Gastrocnemius medialis (tissue), 4 donors: ENCODE results near the gene PPIL6. TPM values are rescaled to one million over a fixed set of nuclear protein-coding genes. Genes with fewer than 3 reads are reported as not detected.

Source experiments
- ATAC-seq, 2 donors: fragments of 150-250 bp; one replicate each; pipeline ENCODE4 v1.9.1; 2016
- DNase-seq, 2 donors: peaks; one replicate each; pipeline ENCODE4 v3.0.0-alpha.2; 2019
- H3K27ac ChIP-seq, 4 donors: fragments of 200-600 bp; sonication (generic); 1 replicate in 1 of 4; 2 replicates in 3 of 4; pipeline ENCODE4 v1.5.1; 2016 to 2018; ENCODE audit warnings: mild to moderate bottlenecking in 2 of 4, moderate library complexity in 1 of 4
- H3K27me3 ChIP-seq, 3 donors: fragments of 200-600 bp; sonication (generic) in 2 of 3; 1 replicate in 1 of 3; 2 replicates in 2 of 3; pipeline versions ENCODE4 v1.5.1 to v1.6.0; 2016 to 2019; ENCODE audit warnings: mild to moderate bottlenecking in 1 of 3, moderate library complexity in 1 of 3
- H3K36me3 ChIP-seq, 2 donors: fragments of 200-600 bp; sonication (generic) in 1 of 2; one replicate each; pipeline ENCODE4 v1.5.1; 2017 to 2018
- H3K4me1 ChIP-seq, 2 donors: fragments of 200-600 bp; sonication (generic) in 1 of 2; one replicate each; pipeline ENCODE4 v1.5.1; 2016 to 2017; ENCODE audit warnings: mild to moderate bottlenecking in 2 of 2
- H3K4me3 ChIP-seq, 4 donors: fragments of 200-600 bp; sonication (generic) in 3 of 4; 1 replicate in 1 of 4; 2 replicates in 3 of 4; pipeline ENCODE4 v1.5.1; 2016 to 2019; ENCODE audit warnings: mild to moderate bottlenecking in 2 of 4
- H3K9me3 ChIP-seq, 3 donors: fragments of 200-600 bp; sonication (generic) in 2 of 3; 1 replicate in 1 of 3; 2 replicates in 2 of 3; pipeline ENCODE4 v1.5.1; 2016 to 2019
- CTCF ChIP-seq, 5 experiments: fragments of 450-650 bp in 3 of 5; fragments of 200-600 bp in 2 of 5; sonication (generic) in 2 of 5; IDR thresholded peaks in 4 of 5; conservative IDR thresholded peaks in 1 of 5; 1 replicate in 4 of 5; 2 replicates in 1 of 5; pipeline ENCODE4 v1.5.1; 2016 to 2019; ENCODE audit warnings: antibody characterized with exemption in 5 of 5, mild to moderate bottlenecking in 3 of 5, moderate library complexity in 3 of 5
- POLR2A ChIP-seq, 2 donors: fragments of 450-650 bp; IDR thresholded peaks; one replicate each; pipeline ENCODE4 v1.6.1; 2017; ENCODE audit warnings: antibody characterized with exemption in 2 of 2, mild to moderate bottlenecking in 2 of 2, moderate library complexity in 2 of 2
- in situ Hi-C, 4 donors: fragments of 200-750 bp; cut with MboI; loops; one replicate each; pipeline versions ENCODE4 v1.15.0 to v1.8.0; 2017; ENCODE audit warnings: low sequenced_read_pairs in 4 of 4
- intact Hi-C: fragments of 100-400 bp; cut with DNase I; formaldehyde crosslinking; loops from one replicate; pipeline ENCODE4 v1.15.1; 2023; ENCODE audit warnings: low total_unique reads
- total RNA-seq, 4 donors: library from RNA; depleted of rRNA; stranded (reverse); fragments of >200 nt; gene quantifications; one replicate each; pipeline versions ENCODE4 v1.1.0 to v1.2.3, GENCODE V29; 2016

The PPIL6 gene
- total RNA-seq, 4 donors from 2014 or later: 0.64 to 2.9 (median 1.3) TPM

GRCh38 chr6:109449064-109449794, 8.8 kb upstream of the PPIL6 start:
- ATAC-seq (no peak), DNase-seq (no peak)
- intact Hi-C loops: no loop called here
- Histone ChIP-seq H3K27me3 (no peaks in the 10 kb centered on the region), H3K4me3 (no peak overlapping the region), H3K27ac (no peak overlapping the region), H3K4me1 (no peaks in the 10 kb centered on the region), H3K9me3 (no peaks in the 10 kb centered on the region), H3K36me3 (peaks cover 0 to 12% of the 10 kb centered on the region in 2 donors)
- in situ Hi-C loops: no loop called here
- no peak for TF ChIP-seq CTCF (IDR thresholded peaks at IDR 0.05 in 4 of 5, conservative IDR thresholded peaks at IDR 0.05 in 1 of 5)
- TF ChIP-seq POLR2A (IDR thresholded peaks at IDR 0.05): no peak

- Histone ChIP-seq H3K4me3 (no peak overlapping the region), H3K9me3 (no peaks in the 10 kb centered on the region), H3K27me3 (no peaks in the 10 kb centered on the region), H3K4me1 (no peaks in the 10 kb centered on the region), H3K36me3 (peaks cover 0 to 12% of the 10 kb centered on the region in 2 donors), H3K27ac (no peak overlapping the region)
- DNase-seq (no peak), ATAC-seq (no peak)
- intact Hi-C loops: no loop called here
- in situ Hi-C loops: no loop called here
- TF ChIP-seq POLR2A (IDR thresholded peaks at IDR 0.05) (no peak), CTCF (IDR thresholded peaks at IDR 0.05 in 4 of 5, conservative IDR thresholded peaks at IDR 0.05 in 1 of 5) (no peak)
Measured at GRCh38 chr6:109448615-109449014, 8.2 kb upstream of the PPIL6 start.

- TF ChIP-seq CTCF (IDR thresholded peaks at IDR 0.05 in 4 of 5, conservative IDR thresholded peaks at IDR 0.05 in 1 of 5) (no peak), POLR2A (IDR thresholded peaks at IDR 0.05) (no peak)
- Histone ChIP-seq H3K9me3 (no peaks in the 10 kb centered on the region), H3K4me1 (no peaks in the 10 kb centered on the region), H3K36me3 (peaks cover 0 to 12% of the 10 kb centered on the region in 2 donors), H3K4me3 (no peak overlapping the region), H3K27ac (no peak overlapping the region), H3K27me3 (no peaks in the 10 kb centered on the region)
- in situ Hi-C loops: no loop called here
- DNase-seq (no peak), ATAC-seq (no peak)
- intact Hi-C loops: no loop called here
Measured at GRCh38 chr6:109447878-109448555, 7.6 kb upstream of the PPIL6 start.

GRCh38 chr6:109447087-109447486, 6.7 kb upstream of the PPIL6 start:
- H3K9me3 ChIP-seq: no peaks in the 10 kb centered on the region
- DNase-seq (no peak), ATAC-seq (no peak)
- TF ChIP-seq POLR2A (IDR thresholded peaks at IDR 0.05) (no peak), CTCF (IDR thresholded peaks at IDR 0.05 in 4 of 5, conservative IDR thresholded peaks at IDR 0.05 in 1 of 5) (no peak)
- intact Hi-C loops: no loop called here
- H3K4me3 ChIP-seq: no peak overlapping the region
- H3K4me1 ChIP-seq: no peaks in the 10 kb centered on the region
- peaks cover 0 to 12% of the 10 kb centered on the region in 2 donors for H3K36me3 ChIP-seq
- H3K27me3 ChIP-seq: no peaks in the 10 kb centered on the region
- in situ Hi-C loops: no loop called here
- H3K27ac ChIP-seq: no peak overlapping the region
